Fibroblast of skin of right biceps (primary cell): ENCODE results near the gene THOC1.

Experiments
- DNase-seq: peaks from one replicate; pipeline ENCODE4 v3.0.0-alpha.2; 2013

THOC1 gene

GRCh38 chr18:273525-273924 lies 5.7 kb upstream of the THOC1 start:
- DNase-seq = no peak

- no peak for DNase-seq
These were observed 4.8 kb upstream of the THOC1 start for GRCh38 chr18:272650-273049.

- DNase-seq = no peak
These were observed 1.7 kb upstream of the THOC1 start for GRCh38 chr18:269480-270095.

GRCh38 chr18:267380-267687 lies 513 bp downstream of the THOC1 start:
- no peak for DNase-seq

GRCh38 chr18:261398-262073 lies 6.3 kb downstream of the THOC1 start:
- DNase-seq = peak; percentile 28

GRCh38 chr18:260547-260946 lies 7.3 kb downstream of the THOC1 start:
- DNase-seq = no peak

GRCh38 chr18:255171-255570 lies 12.7 kb downstream of the THOC1 start:
- no peak for DNase-seq

GRCh38 chr18:253121-253520 lies 14.7 kb downstream of the THOC1 start:
- DNase-seq = no peak

GRCh38 chr18:251572-251971 lies 16.3 kb downstream of the THOC1 start:
- no peak for DNase-seq

GRCh38 chr18:250685-251084 lies 17.2 kb downstream of the THOC1 start:
- DNase-seq = peak; percentile 6

GRCh38 chr18:248053-248452 lies 19.8 kb downstream of the THOC1 start:
- DNase-seq = no peak

GRCh38 chr18:245282-245847 lies 22.5 kb downstream of the THOC1 start:
- DNase-seq = no peak

GRCh38 chr18:240175-240574 lies 27.7 kb downstream of the THOC1 start:
- no peak for DNase-seq

- no peak for DNase-seq
These were observed 36.3 kb downstream of the THOC1 start for GRCh38 chr18:231563-231962.

GRCh38 chr18:228586-228985 lies 39.3 kb downstream of the THOC1 start:
- DNase-seq = peak; percentile 46

- no peak for DNase-seq
These were observed 39.9 kb downstream of the THOC1 start for GRCh38 chr18:227902-228301.

- no peak for DNase-seq
These were observed 40.5 kb downstream of the THOC1 start for GRCh38 chr18:227374-227773.

- DNase-seq = no peak
These were observed 42.1 kb downstream of the THOC1 start for GRCh38 chr18:225745-226144.

- DNase-seq = no peak
These were observed 47.1 kb downstream of the THOC1 start for GRCh38 chr18:220708-221107.

GRCh38 chr18:217532-218336 lies 50.1 kb downstream of the THOC1 start:
- DNase-seq = no peak

- DNase-seq = no peak
These were observed 52.3 kb downstream of the THOC1 start for GRCh38 chr18:215448-216010.

- DNase-seq = no peak
These were observed 53.9 kb downstream of the THOC1 start for GRCh38 chr18:213966-214365.

GRCh38 chr18:213505-213904 lies 54.3 kb downstream of the THOC1 start:
- DNase-seq = no peak

GRCh38 chr18:212780-213179 lies 55.1 kb downstream of the THOC1 start:
- no peak for DNase-seq
